GM12875 (cell line): ENCODE results near the gene IGSF21.

Experiments used
- H3K4me3 ChIP-seq: one replicate; pipeline ENCODE4 v1.5.1; 2011; ENCODE audit warnings: low read depth, low read length, control low read depth
- CTCF ChIP-seq: IDR thresholded peaks from 2 replicates; pipeline ENCODE4 v1.5.1; 2011; ENCODE audit warnings: low read depth, mild to moderate bottlenecking, control low read depth, inconsistent platforms, low read length, moderate library complexity, borderline replicate concordance; ENCODE audit not compliant: insufficient read depth

The IGSF21 gene

DNA sequence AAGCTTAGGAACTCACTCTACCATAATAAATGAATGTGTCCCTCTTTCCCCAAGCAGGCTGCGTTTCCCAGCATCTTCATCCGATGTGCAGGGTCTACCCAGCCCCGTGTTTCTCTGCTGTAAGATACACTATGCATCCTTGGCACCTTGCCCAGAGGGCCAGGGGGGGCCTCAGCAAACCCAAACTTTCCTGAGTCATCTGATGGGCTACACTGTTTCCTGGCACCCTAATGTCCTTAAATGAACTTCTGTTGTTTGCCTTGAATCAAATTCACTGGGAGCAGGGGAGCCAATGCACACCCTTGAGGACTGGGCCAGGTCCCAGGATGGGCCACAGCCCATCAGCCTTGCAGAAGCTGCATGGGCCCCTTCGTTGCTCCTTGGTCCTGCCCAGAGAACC, 145.5 kb downstream of the IGSF21 start:
- H3K4me3 ChIP-seq: no peak overlapping the region
- TF ChIP-seq CTCF: no peak

- TF ChIP-seq CTCF: no peak
- H3K4me3 ChIP-seq: no peak overlapping the region
Measured at GRCh38 chr1:18256282-18257235, 149.0 kb downstream of the IGSF21 start.

GRCh38 chr1:18257778-18258177, 150.2 kb downstream of the IGSF21 start:
- no peak for TF ChIP-seq CTCF

GRCh38 chr1:18261891-18262290, 154.3 kb downstream of the IGSF21 start:
- no peak for TF ChIP-seq CTCF
- no peak overlapping the region for H3K4me3 ChIP-seq

More at GRCh38 chr1:18257778-18258177, 150.2 kb downstream of the IGSF21 start:
- H3K4me3 ChIP-seq: no peak overlapping the region

GRCh38 chr1:18262726-18263125, 155.1 kb downstream of the IGSF21 start:
- TF ChIP-seq CTCF: no peak
- no peak overlapping the region for H3K4me3 ChIP-seq

DNA sequence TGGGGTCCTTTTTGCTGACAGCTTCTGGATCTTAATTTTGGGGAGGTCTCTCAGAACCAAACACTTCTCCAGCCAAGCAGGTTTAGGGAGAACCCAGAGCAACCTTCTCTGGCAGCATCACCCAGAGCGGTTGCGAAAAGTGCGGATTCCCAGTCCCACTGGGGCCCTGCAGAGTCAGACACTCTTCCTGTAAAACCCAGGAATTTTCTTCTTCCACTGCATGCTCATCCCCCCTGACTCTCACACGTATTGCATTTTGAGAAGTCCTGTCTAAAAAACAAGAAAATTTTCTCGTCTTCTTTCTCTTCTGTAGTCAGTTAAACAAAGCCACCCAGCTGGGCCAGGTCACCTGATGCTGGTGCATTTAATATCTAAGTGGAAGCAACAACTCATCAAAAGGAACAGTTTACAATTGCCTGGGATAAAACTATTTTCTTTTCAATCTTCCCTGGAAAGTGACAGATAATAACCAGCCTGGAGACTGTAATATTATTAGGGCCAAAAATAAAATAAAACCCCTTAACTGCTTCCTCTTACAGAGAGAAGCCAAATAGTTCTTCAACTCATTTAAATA, 156.0 kb downstream of the IGSF21 start:
- TF ChIP-seq CTCF: no peak
- no peak overlapping the region for H3K4me3 ChIP-seq
